Stimulated activated CD8-positive, alpha-beta memory T cell treated with anti-CD3 and anti-CD28 coated beads, Interleukin-15, amount 100 ng/mL, for 48 hours (primary cell): ENCODE data around the gene GALNT18.

Experiments
- DNase-seq, 2 donors: peaks; one replicate each; pipeline ENCODE4 v3.0.0-alpha.2; 2020; ENCODE audit warnings: low read depth in 2 of 2

GALNT18 gene

GRCh38 chr11:11243590-11244469 lies 378.0 kb downstream of the GALNT18 start:
- no peak for DNase-seq

- no peak for DNase-seq
These were observed 378.6 kb downstream of the GALNT18 start for GRCh38 chr11:11243209-11243589.

GRCh38 chr11:11241284-11241683 lies 380.5 kb downstream of the GALNT18 start:
- no peak for DNase-seq

GRCh38 chr11:11239959-11240358 lies 381.8 kb downstream of the GALNT18 start:
- no peak for DNase-seq

GRCh38 chr11:11237070-11237832 lies 384.6 kb downstream of the GALNT18 start:
- DNase-seq: no peak

- no peak for DNase-seq
These were observed 385.2 kb downstream of the GALNT18 start for GRCh38 chr11:11236498-11237059.

- no peak for DNase-seq
These were observed 390.0 kb downstream of the GALNT18 start for GRCh38 chr11:11231763-11232162.

GRCh38 chr11:11230802-11231562 lies 390.8 kb downstream of the GALNT18 start:
- DNase-seq: no peak

GRCh38 chr11:11230087-11230486 lies 391.7 kb downstream of the GALNT18 start:
- DNase-seq: no peak

GRCh38 chr11:11229647-11230046 lies 392.2 kb downstream of the GALNT18 start:
- no peak for DNase-seq

GRCh38 chr11:11227296-11228085 lies 394.3 kb downstream of the GALNT18 start:
- DNase-seq: no peak
